WTC11 (cell line): Measurements from ENCODE around the gene ZNF414. TPM values are rescaled to one million over a fixed set of nuclear protein-coding genes. Genes with fewer than 3 reads are reported as not detected.
A peak's percentile ranks its signal among the peaks of the same experiment; 100 is the strongest.

Experiments
- ATAC-seq: fragments of 200-7000 bp; cut with Tn5 transposase; 2 replicates; pipeline ENCODE4 v1.10.0; 2021; ENCODE audit warnings: mild to moderate bottlenecking, moderate library complexity
- CTCF ChIA-PET: fragments of 300-600 bp; sonication (Branson Sonifier 250); formaldehyde crosslinking; loops from one replicate; lab custom pipeline; 2021; ENCODE audit warnings: antibody characterized with exemption; lab: Charles Lee
- POLR2A ChIA-PET: fragments of 350-600 bp; sonication (Branson Sonifier 250); formaldehyde crosslinking; loops from one replicate; lab custom pipeline; 2021; ENCODE audit warnings: antibody characterized with exemption; lab: Charles Lee
- DNase-seq: peaks from one replicate; pipeline ENCODE4 v3.0.0; 2021; ENCODE audit warnings: low spot score
- H3K27ac Mint-ChIP-seq: 2 replicates; pipeline ENCODE4 v1.8.0; 2021; ENCODE audit warnings: mixed read lengths
- H3K27me3 Mint-ChIP-seq: 2 replicates; pipeline ENCODE4 v1.8.0; 2021; ENCODE audit warnings: low read depth, mild to moderate bottlenecking, moderate library complexity, mixed read lengths
- H3K36me3 Mint-ChIP-seq: 2 replicates; pipeline ENCODE4 v1.8.0; 2021; ENCODE audit warnings: mixed read lengths
- H3K4me1 Mint-ChIP-seq: 2 replicates; pipeline ENCODE4 v1.8.0; 2022; ENCODE audit warnings: mixed read lengths
- H3K4me3 Mint-ChIP-seq: 2 replicates; pipeline ENCODE4 v1.8.0; 2021; ENCODE audit warnings: mild to moderate bottlenecking, moderate library complexity, mixed read lengths
- H3K9me3 Mint-ChIP-seq: 2 replicates; pipeline ENCODE4 v1.8.0; 2021; ENCODE audit warnings: mixed read lengths
- ELF4 ChIP-seq: sonication (generic); formaldehyde crosslinking; IDR thresholded peaks from 2 replicates; pipeline ENCODE4 v1.8.1; 2022; ENCODE audit warnings: low read depth, mild to moderate bottlenecking, moderate library complexity, missing genetic modification reagents
- GABPB1 ChIP-seq: sonication (generic); formaldehyde crosslinking; IDR thresholded peaks from 2 replicates; pipeline ENCODE4 v1.8.1; 2023; ENCODE audit warnings: mild to moderate bottlenecking, missing genetic modification reagents
- HMGA2 ChIP-seq: fragments of 250-450 bp; sonication (Bioruptor Pico); IDR thresholded peaks from 2 replicates; pipeline ENCODE4 v1.4.0; 2021; ENCODE audit warnings: mild to moderate bottlenecking, moderate library complexity
- KAT7 ChIP-seq: sonication (generic); formaldehyde crosslinking; IDR thresholded peaks from 2 replicates; pipeline ENCODE4 v1.8.1; 2023; ENCODE audit warnings: missing genetic modification reagents, mild to moderate bottlenecking, borderline replicate concordance
- MYBL2 ChIP-seq: sonication (generic); formaldehyde crosslinking; IDR thresholded peaks from 2 replicates; pipeline ENCODE4 v1.8.1; 2023; ENCODE audit warnings: mild to moderate bottlenecking, moderate library complexity, missing genetic modification reagents
- PRDM15 ChIP-seq: sonication (generic); formaldehyde crosslinking; IDR thresholded peaks from 2 replicates; pipeline ENCODE4 v1.8.0; 2022; ENCODE audit warnings: missing genetic modification reagents
- RORB ChIP-seq: fragments of 250-450 bp; sonication (Bioruptor Pico); IDR thresholded peaks from 2 replicates; pipeline ENCODE4 v1.9.0; 2021; ENCODE audit warnings: mild to moderate bottlenecking
- SMAD4 ChIP-seq: sonication (generic); formaldehyde crosslinking; IDR thresholded peaks from 2 replicates; pipeline ENCODE4 v1.8.0; 2022; ENCODE audit warnings: mild to moderate bottlenecking, missing genetic modification reagents
- TCF7 ChIP-seq: sonication (generic); formaldehyde crosslinking; IDR thresholded peaks from 2 replicates; pipeline ENCODE4 v1.8.0; 2022; ENCODE audit warnings: mild to moderate bottlenecking, low read depth, missing genetic modification reagents, moderate library complexity
- ZBTB43 ChIP-seq: sonication (generic); formaldehyde crosslinking; IDR thresholded peaks from 2 replicates; pipeline ENCODE4 v1.8.1; 2023; ENCODE audit warnings: mild to moderate bottlenecking, missing genetic modification reagents
- ZNF121 ChIP-seq: sonication (generic); formaldehyde crosslinking; IDR thresholded peaks from 2 replicates; pipeline ENCODE4 v1.8.0; 2023; ENCODE audit warnings: missing genetic modification reagents
- ZNF281 ChIP-seq: sonication (generic); formaldehyde crosslinking; IDR thresholded peaks from 2 replicates; pipeline ENCODE4 v1.8.0; 2023; ENCODE audit warnings: mild to moderate bottlenecking, missing genetic modification reagents
- total RNA-seq: library from RNA; stranded (reverse); gene quantifications from 3 replicates; pipeline ENCODE4 v1.2.3, GENCODE V29; 2021
- TF ChIP-seq, protein P1 (sequence below): sonication (generic); formaldehyde crosslinking; IDR thresholded peaks from 2 replicates; pipeline ENCODE4 v1.8.1; 2023; ENCODE audit warnings: mild to moderate bottlenecking, missing genetic modification reagents, moderate library complexity
- TF ChIP-seq, protein P2 (sequence below): fragments of 250-450 bp; sonication (Bioruptor Pico); conservative IDR thresholded peaks from 2 replicates; pipeline ENCODE4 v1.9.0; 2021; ENCODE audit warnings: mild to moderate bottlenecking

Gene ZNF414
- total RNA-seq, 1 experiment from 2014 or later = 38.2 TPM

- no peak for TF ChIP-seq KAT7 (CRISPR knock-in tag)
- TF ChIP-seq, all 79 proteins: peak for 0
Measured at GRCh38 chr19:8461891-8462290, 52.1 kb downstream of the ZNF414 start (continued).

DNA sequence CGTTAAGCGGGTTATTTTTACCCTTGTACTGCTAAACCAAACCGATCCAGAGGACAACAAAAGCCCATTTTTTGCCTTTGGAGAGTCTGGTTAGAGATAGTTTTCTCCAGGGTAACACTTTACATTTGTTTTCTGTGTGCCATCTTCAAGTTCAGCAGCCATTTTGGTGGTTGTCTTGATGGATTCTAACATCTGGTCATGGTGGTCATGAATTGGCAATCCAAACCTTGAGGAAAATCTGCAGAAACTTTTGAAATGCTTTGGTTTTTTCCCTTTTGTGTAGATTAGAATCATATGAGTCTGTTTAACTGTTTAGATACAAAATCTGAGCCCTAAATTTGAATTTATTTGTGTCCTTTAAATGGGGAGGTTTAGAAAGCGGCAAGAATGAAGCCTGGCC is 52.6 kb downstream of the ZNF414 start:
- POLR2A ChIA-PET = interaction anchor here (0.9 kb wide), 1 partner anchor 52 kb away, joined by 3 read pairs; no protein-coding TSS in a partner anchor
- CTCF ChIA-PET = interaction anchor here (1.3 kb wide), 1 partner anchor 48 kb away, joined by 9 read pairs; the partner anchor contains the start of gene MARCHF2
- Mint-ChIP-seq H3K4me1 (peaks cover 65% of the 10 kb centered on the region), H3K36me3 (peaks cover 59% of the 10 kb centered on the region), H3K27me3 (no peaks in the 10 kb centered on the region), H3K27ac (peak overlapping the region; percentile 88), H3K9me3 (no peaks in the 10 kb centered on the region)
- TF ChIP-seq ZNF121 (CRISPR knock-in tag) (no peak), GABPB1 (CRISPR knock-in tag) (no peak), TCF7 (no peak), PRDM15 (CRISPR knock-in tag) (no peak), ELF4 (no peak), MYBL2 (CRISPR knock-in tag) (no peak), ZBTB43 (CRISPR knock-in tag) (no peak), RORB (CRISPR knock-in tag) (no peak), HMGA2 (CRISPR knock-in tag) (no peak), SMAD4 (CRISPR knock-in tag) (no peak), ZNF281 (CRISPR knock-in tag) (no peak)
- TF ChIP-seq, protein P1, sequence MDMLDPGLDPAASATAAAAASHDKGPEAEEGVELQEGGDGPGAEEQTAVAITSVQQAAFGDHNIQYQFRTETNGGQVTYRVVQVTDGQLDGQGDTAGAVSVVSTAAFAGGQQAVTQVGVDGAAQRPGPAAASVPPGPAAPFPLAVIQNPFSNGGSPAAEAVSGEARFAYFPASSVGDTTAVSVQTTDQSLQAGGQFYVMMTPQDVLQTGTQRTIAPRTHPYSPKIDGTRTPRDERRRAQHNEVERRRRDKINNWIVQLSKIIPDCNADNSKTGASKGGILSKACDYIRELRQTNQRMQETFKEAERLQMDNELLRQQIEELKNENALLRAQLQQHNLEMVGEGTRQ (CRISPR knock-in tag) = no peak
- TF ChIP-seq, protein P2, sequence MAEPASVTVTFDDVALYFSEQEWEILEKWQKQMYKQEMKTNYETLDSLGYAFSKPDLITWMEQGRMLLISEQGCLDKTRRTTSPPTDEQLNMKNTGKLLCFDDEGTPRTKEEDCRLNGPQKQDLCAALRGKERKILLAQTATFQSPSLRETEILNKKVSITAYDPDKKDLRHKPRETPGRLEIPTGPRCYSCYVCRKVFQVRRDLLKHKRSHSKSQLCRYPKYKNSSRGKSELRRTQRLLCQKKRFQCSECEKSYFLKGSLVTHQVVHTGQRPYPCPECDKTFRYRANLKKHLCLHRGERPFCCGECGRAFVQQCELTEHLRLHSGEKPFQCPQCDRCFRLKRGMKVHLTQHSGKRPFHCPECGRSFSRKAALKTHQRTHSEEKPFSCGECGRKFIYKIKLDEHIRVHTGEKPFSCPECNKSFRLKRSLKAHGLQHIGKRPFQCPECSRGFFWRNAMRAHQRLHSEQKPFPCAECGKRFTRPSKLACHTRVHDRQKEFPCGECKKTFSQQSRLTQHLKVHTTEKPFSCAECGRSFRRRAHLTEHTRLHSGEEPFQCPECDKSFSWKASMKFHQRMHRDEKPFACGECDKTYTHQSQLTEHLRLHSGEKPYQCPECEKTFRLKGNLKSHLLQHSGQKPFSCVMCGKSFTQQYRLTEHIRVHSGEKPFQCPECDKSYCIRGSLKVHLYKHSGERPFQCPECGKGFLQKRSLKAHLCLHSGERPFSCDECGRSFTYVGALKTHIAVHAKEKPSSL (CRISPR knock-in tag) = no peak
- TF ChIP-seq, all 79 proteins: peak for 0
- DNase-seq (no peak), ATAC-seq (no peak)
- H3K4me3 Mint-ChIP-seq = no peak overlapping the region
